Astrocyte (in vitro differentiated cells and primary cell): ENCODE measurements around the gene SRGAP1.

Source experiments
- EZH2 ChIP-seq: IDR thresholded peaks from 2 replicates; pipeline ENCODE4 v1.6.1; 2012; ENCODE audit warnings: mild to moderate bottlenecking, low read length, inconsistent platforms; ENCODE audit not compliant: insufficient read depth
- TF ChIP-seq, protein P1 (sequence below): IDR thresholded peaks from 2 replicates; pipeline ENCODE4 v1.5.1; 2011; ENCODE audit warnings: low read depth, mild to moderate bottlenecking, inconsistent platforms, low read length, moderate library complexity; ENCODE audit not compliant: insufficient read depth

DNA sequence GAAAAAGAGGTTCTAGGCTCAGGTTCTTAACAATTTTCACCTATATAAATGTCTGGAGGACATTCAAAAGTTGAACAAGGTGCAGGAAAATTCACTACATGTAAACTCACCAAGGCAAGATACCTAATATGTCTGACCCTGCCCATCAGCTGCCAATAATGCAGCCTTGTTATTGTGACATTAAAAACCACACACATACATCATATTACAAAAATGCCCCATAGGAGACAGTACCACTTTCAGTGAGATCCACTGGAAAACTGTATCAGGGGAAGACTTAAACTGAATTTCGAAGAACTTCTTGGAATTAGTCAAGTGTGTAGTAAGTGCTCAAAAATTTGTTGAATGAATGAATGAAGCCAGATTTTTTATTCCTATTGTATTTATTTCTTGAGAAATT is 294.5 kb downstream of the SRGAP1 start:
- TF ChIP-seq, protein P1, sequence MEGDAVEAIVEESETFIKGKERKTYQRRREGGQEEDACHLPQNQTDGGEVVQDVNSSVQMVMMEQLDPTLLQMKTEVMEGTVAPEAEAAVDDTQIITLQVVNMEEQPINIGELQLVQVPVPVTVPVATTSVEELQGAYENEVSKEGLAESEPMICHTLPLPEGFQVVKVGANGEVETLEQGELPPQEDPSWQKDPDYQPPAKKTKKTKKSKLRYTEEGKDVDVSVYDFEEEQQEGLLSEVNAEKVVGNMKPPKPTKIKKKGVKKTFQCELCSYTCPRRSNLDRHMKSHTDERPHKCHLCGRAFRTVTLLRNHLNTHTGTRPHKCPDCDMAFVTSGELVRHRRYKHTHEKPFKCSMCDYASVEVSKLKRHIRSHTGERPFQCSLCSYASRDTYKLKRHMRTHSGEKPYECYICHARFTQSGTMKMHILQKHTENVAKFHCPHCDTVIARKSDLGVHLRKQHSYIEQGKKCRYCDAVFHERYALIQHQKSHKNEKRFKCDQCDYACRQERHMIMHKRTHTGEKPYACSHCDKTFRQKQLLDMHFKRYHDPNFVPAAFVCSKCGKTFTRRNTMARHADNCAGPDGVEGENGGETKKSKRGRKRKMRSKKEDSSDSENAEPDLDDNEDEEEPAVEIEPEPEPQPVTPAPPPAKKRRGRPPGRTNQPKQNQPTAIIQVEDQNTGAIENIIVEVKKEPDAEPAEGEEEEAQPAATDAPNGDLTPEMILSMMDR: no peak
- TF ChIP-seq EZH2: no peak
